ENCODE measurements around the gene PEAK1. TPM values are rescaled to one million over a fixed set of nuclear protein-coding genes. Genes with fewer than 3 reads are reported as not detected.

PEAK1 gene
- total and polyA plus RNA-seq, 9 of the 15 experiments (the other 6 are each of a cell fraction or from before 2014, with no cell fraction given) = 0.99 to 22.4 (median 10.8) TPM

- no peak for TF ChIP-seq ZNF561 (CRISPR knock-in tag; conservative IDR thresholded peaks at IDR 0.05)
- no peak for TF ChIP-seq MAFK (IDR thresholded peaks at IDR 0.05; ENCODE audit: low read length)
- no peak for TF ChIP-seq CLOCK (CRISPR knock-in tag; IDR thresholded peaks at IDR 0.05; ENCODE audit: borderline replicate concordance)
- no peak for TF ChIP-seq HMBOX1 (IDR thresholded peaks at IDR 0.05)
- no peak for TF ChIP-seq SREBF2 (CRISPR knock-in tag; IDR thresholded peaks at IDR 0.05)
Measured at GRCh38 chr15:77144492-77145070, 275.3 kb downstream of the PEAK1 start (continued).

- CTCF ChIA-PET (ENCODE audit: low intra/inter-chr PET ratio) = no interaction called here
- BruUV-seq (replicated peaks) = no TSS peak
Measured at GRCh38 chr15:77144026-77144425, 275.9 kb downstream of the PEAK1 start.

More at GRCh38 chr15:77144026-77144425, 275.9 kb downstream of the PEAK1 start:
- H3K79me2 ChIP-seq (ENCODE audit: control insufficient read depth, insufficient read depth, low read length) = no peaks in the 10 kb centered on the region
- TF ChIP-seq TGIF2 (CRISPR knock-in tag; IDR thresholded peaks at IDR 0.05) = no peak
- no peak for TF ChIP-seq E2F1 (CRISPR knock-in tag; IDR thresholded peaks at IDR 0.05)
- no peak for TF ChIP-seq ZNF224 (CRISPR knock-in tag; IDR thresholded peaks at IDR 0.05)
- 35% methylated on average over 2 of the region's 2 CpGs for WGBS (ENCODE audit: insufficient coverage, low coverage, missing lambda C conversion rate)
- in situ Hi-C loops (cut with MboI) = no loop called here
- no peak for FAIRE-seq
- H3K4me1 ChIP-seq (replicated peaks in 1 of 2; ENCODE audit: control insufficient read depth in 2 of 2, insufficient read depth in 2 of 2, low read length in 2 of 2) = no peaks in the 10 kb centered on the region
- no peak overlapping the region for H3K9ac ChIP-seq (ENCODE audit: insufficient read depth in 1 of 2, low read depth in 2 of 2, low read length in 2 of 2)
- no peak for ATAC-seq
- no peak overlapping the region for H3K27ac ChIP-seq (ENCODE audit: extremely low read depth, low read depth, low read length)
- no peak overlapping the region for H3K4me3 ChIP-seq
- intact Hi-C loops (cut with micrococcal nuclease) = no loop called here
- no peaks in the 10 kb centered on the region for H3K36me3 ChIP-seq (ENCODE audit: control insufficient read depth, insufficient read depth, low read length)
- peaks cover 12% of the 10 kb centered on the region for H3K9me3 ChIP-seq (replicated peaks; ENCODE audit: control insufficient read depth, insufficient read depth, low read depth, low read length)
- POLR2A ChIA-PET = interaction anchor here (0.6 kb wide), 1 partner anchor 509 kb away, joined by 3 read pairs; no protein-coding TSS in a partner anchor
- H4K20me1 ChIP-seq (replicated peaks; ENCODE audit: control insufficient read depth, insufficient read depth, low read length) = no peaks in the 10 kb centered on the region
- DNase-seq (ENCODE audit: extremely low read depth in 1 of 4, low spot score in 3 of 4) = no peak
- H3K4me2 ChIP-seq (ENCODE audit: insufficient read depth, low read length) = no peak overlapping the region
- no peaks in the 10 kb centered on the region for H3K27me3 ChIP-seq (ENCODE audit: control insufficient read depth in 2 of 2, insufficient read depth in 2 of 2, low read length in 2 of 2)
- H2AFZ ChIP-seq (ENCODE audit: low read depth, low read length) = no peak overlapping the region
- H3K9me1 ChIP-seq (ENCODE audit: control insufficient read depth, insufficient read depth, low read length) = no peaks in the 10 kb centered on the region

Measured in K562 (cell line).